ENCODE measurements around the gene METTL5.
"Not testable (repeated sequence)": the region's sequence is repeated elsewhere in the genome, so short reads cannot be mapped to it uniquely, and the experiment has no call there.

Gene METTL5

GRCh38 chr2:169824373-169825333 lies at the start of gene METTL5:
Gene METTL5, minus strand, starts transcription at chr2:169824905. Its CDS starts 308 bp downstream, at chr2:169824597.
- peak; percentile 60 for DNase-seq (ENCODE audit: low read depth)

GRCh38 chr2:169871994-169872393 lies 47.3 kb upstream of the METTL5 start:
- no peak for DNase-seq (ENCODE audit: low read depth)

GRCh38 chr2:169871369-169871768 lies 46.7 kb upstream of the METTL5 start:
- DNase-seq (ENCODE audit: low read depth): not testable (repeated sequence)

- DNase-seq (ENCODE audit: low read depth): no peak
Measured at GRCh38 chr2:169868951-169869350, 44.2 kb upstream of the METTL5 start.

- DNase-seq (ENCODE audit: low read depth): no peak
Measured at GRCh38 chr2:169867579-169867978, 42.9 kb upstream of the METTL5 start.

- not testable (repeated sequence) for DNase-seq (ENCODE audit: low read depth)
Measured at GRCh38 chr2:169866230-169866629, 41.5 kb upstream of the METTL5 start.

GRCh38 chr2:169865492-169865891 lies 40.8 kb upstream of the METTL5 start:
- DNase-seq (ENCODE audit: low read depth): no peak

GRCh38 chr2:169862816-169863215 lies 38.1 kb upstream of the METTL5 start:
- no peak for DNase-seq (ENCODE audit: low read depth)

- no peak for DNase-seq (ENCODE audit: low read depth)
Measured at GRCh38 chr2:169860149-169860548, 35.4 kb upstream of the METTL5 start.

- no peak for DNase-seq (ENCODE audit: low read depth)
Measured at GRCh38 chr2:169859423-169859822, 34.7 kb upstream of the METTL5 start.

- DNase-seq (ENCODE audit: low read depth): not testable (repeated sequence)
Measured at GRCh38 chr2:169855281-169856258, 30.9 kb upstream of the METTL5 start.

- no peak for DNase-seq (ENCODE audit: low read depth)
Measured at GRCh38 chr2:169853041-169853668, 28.4 kb upstream of the METTL5 start.

GRCh38 chr2:169849710-169850109 lies 25.0 kb upstream of the METTL5 start:
- DNase-seq (ENCODE audit: low read depth): no peak

- not testable (repeated sequence) for DNase-seq (ENCODE audit: low read depth)
Measured at GRCh38 chr2:169848959-169849693, 24.4 kb upstream of the METTL5 start.

GRCh38 chr2:169845016-169845415 lies 20.3 kb upstream of the METTL5 start:
- no peak for DNase-seq (ENCODE audit: low read depth)

- DNase-seq (ENCODE audit: low read depth): not testable (repeated sequence)
Measured at GRCh38 chr2:169841625-169842024, 16.9 kb upstream of the METTL5 start.

GRCh38 chr2:169840747-169841142 lies 16.0 kb upstream of the METTL5 start:
- DNase-seq (ENCODE audit: low read depth): no peak

- DNase-seq (ENCODE audit: low read depth): no peak
Measured at GRCh38 chr2:169839954-169840746, 15.4 kb upstream of the METTL5 start.

- DNase-seq (ENCODE audit: low read depth): no peak
Measured at GRCh38 chr2:169838743-169839489, 14.2 kb upstream of the METTL5 start.

- no peak for DNase-seq (ENCODE audit: low read depth)
Measured at GRCh38 chr2:169834401-169834800, 9.7 kb upstream of the METTL5 start.

Measured in stimulated activated CD8-positive, alpha-beta memory T cell treated with anti-CD3 and anti-CD28 coated beads, Interleukin-12 subunit alpha, Interleukin-12 subunit beta, amount 100 ng/mL, for 1 hour (primary cell).